Tibial artery (tissue), 4 donors: ENCODE measurements around the gene SYTL4.
A peak's percentile ranks its signal among the peaks of the same experiment; 100 is the strongest.
"Not testable (repeated sequence)": the region's sequence is repeated elsewhere in the genome, so short reads cannot be mapped to it uniquely, and the experiment has no call there.

Experiments
- DNase-seq, 2 donors: peaks; one replicate each; pipeline ENCODE4 v3.0.0-alpha.2; 2019
- H3K27ac ChIP-seq, 2 donors: fragments of 200-600 bp; sonication (generic) in 1 of 2; 1 replicate in 1 of 2; 2 replicates in 1 of 2; pipeline ENCODE4 v1.5.1; 2018 to 2019; ENCODE audit warnings: mild to moderate bottlenecking in 1 of 2
- H3K27me3 ChIP-seq, 2 donors: fragments of 200-600 bp; sonication (generic) in 1 of 2; one replicate each; pipeline versions ENCODE4 v1.5.1 to v1.6.0; 2016 to 2019
- H3K36me3 ChIP-seq, 3 donors: fragments of 200-600 bp; sonication (generic) in 2 of 3; one replicate each; pipeline ENCODE4 v1.5.1; 2016 to 2019; ENCODE audit warnings: mild to moderate bottlenecking in 2 of 3
- H3K4me1 ChIP-seq, 4 donors: fragments of 200-600 bp; sonication (generic) in 2 of 4; 1 replicate in 3 of 4; 2 replicates in 1 of 4; pipeline ENCODE4 v1.5.1; 2016 to 2019
- H3K4me3 ChIP-seq, 2 donors: fragments of 200-600 bp; sonication (generic) in 1 of 2; 1 replicate in 1 of 2; 2 replicates in 1 of 2; pipeline ENCODE4 v1.5.1; 2018 to 2019; ENCODE audit warnings: mild to moderate bottlenecking in 2 of 2
- H3K9me3 ChIP-seq, 3 donors: fragments of 200-600 bp; sonication (generic) in 1 of 3; one replicate each; pipeline ENCODE4 v1.5.1; 2016 to 2019
- CTCF ChIP-seq, 2 experiments: fragments of 200-600 bp in 1 of 2; fragments of 450-650 bp in 1 of 2; IDR thresholded peaks; one replicate each; pipeline ENCODE4 v1.5.1; 2017 to 2019; ENCODE audit warnings: antibody characterized with exemption in 2 of 2, mild to moderate bottlenecking in 1 of 2, moderate library complexity in 1 of 2
- intact Hi-C: fragments of 100-400 bp; cut with DNase I; formaldehyde crosslinking; loops from one replicate; pipeline ENCODE4 v1.15.0; 2023; ENCODE audit warnings: low total_unique reads

The SYTL4 gene

GRCh38 chrX:100747090-100747489 lies 15.2 kb upstream of the SYTL4 start:
- TF ChIP-seq CTCF (IDR thresholded peaks at IDR 0.05), result no peak
- Histone ChIP-seq H3K36me3 (no peaks in the 10 kb centered on the region), H3K4me1 (no peaks in the 10 kb centered on the region), H3K9me3 (no peaks in the 10 kb centered on the region), H3K27me3 (no peaks in the 10 kb centered on the region), H3K27ac (no peak overlapping the region), H3K4me3 (no peak overlapping the region)
- intact Hi-C loops, result no loop called here
- DNase-seq, result no peak

- intact Hi-C loops, result no loop called here
- no peak overlapping the region for H3K4me3 ChIP-seq
- no peaks in the 10 kb centered on the region for H3K4me1 ChIP-seq
- H3K27me3 ChIP-seq, result no peaks in the 10 kb centered on the region
- no peak overlapping the region for H3K27ac ChIP-seq
- no peaks in the 10 kb centered on the region for H3K36me3 ChIP-seq
- TF ChIP-seq CTCF (IDR thresholded peaks at IDR 0.05), result no peak
- no peaks in the 10 kb centered on the region for H3K9me3 ChIP-seq
- peak in 1 of 2 donors; percentile 22 for DNase-seq
Observed at GRCh38 chrX:100745806-100746537, 14.1 kb upstream of the SYTL4 start.

DNA sequence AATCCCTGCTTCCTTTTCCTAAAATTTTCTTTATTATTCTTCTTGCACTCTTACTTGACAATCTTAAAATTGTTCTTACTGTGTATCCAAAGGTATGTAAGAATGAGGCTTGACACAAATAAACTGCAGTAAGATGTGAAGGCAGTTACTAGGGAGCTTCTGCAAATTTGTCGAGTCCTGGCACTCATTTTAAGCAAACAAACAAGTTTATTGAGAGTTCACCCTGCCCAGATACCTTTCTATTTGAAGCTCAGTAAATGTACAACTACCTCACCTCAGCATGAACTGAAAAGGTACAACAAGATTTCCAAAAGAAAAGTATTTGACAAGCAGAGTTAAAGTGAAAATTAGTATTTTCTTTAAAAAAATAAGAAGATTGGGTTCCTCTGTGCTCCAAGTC lies 13.3 kb upstream of the SYTL4 start:
- Histone ChIP-seq H3K9me3 (no peaks in the 10 kb centered on the region), H3K4me1 (no peaks in the 10 kb centered on the region), H3K36me3 (no peaks in the 10 kb centered on the region), H3K27me3 (no peaks in the 10 kb centered on the region), H3K27ac (no peak overlapping the region), H3K4me3 (no peak overlapping the region)
- intact Hi-C loops, result no loop called here
- no peak for DNase-seq
- no peak for TF ChIP-seq CTCF (IDR thresholded peaks at IDR 0.05)

- Histone ChIP-seq H3K27me3 (no peaks in the 10 kb centered on the region), H3K4me3 (no peak overlapping the region), H3K4me1 (no peaks in the 10 kb centered on the region), H3K9me3 (no peaks in the 10 kb centered on the region), H3K27ac (no peak overlapping the region), H3K36me3 (no peaks in the 10 kb centered on the region)
- no peak for TF ChIP-seq CTCF (IDR thresholded peaks at IDR 0.05)
- no peak for DNase-seq
- intact Hi-C loops, result no loop called here
Observed at GRCh38 chrX:100743009-100743607, 11.2 kb upstream of the SYTL4 start.

DNA sequence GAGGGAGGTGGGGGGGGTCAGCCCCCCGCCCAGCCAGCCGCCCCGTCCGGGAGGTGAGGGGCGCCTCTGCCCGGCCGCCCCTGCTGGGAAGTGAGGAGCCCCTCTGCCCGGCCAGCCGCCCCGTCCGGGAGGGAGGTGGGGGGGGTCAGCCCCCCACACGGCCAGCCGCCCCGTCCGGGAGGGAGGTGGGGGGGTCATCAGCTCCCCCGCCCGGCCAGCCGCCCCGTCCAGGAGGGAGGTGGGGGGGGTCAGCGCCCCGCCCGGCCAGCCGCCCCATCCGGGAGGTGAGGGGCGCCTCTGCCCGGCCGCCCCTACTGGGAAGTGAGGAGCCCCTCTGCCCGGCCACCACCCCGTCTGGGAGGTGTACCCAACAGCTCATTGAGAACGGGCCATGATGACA lies 7.9 kb downstream of the SYTL4 start:
- H3K27ac ChIP-seq, intact Hi-C loops, H3K4me1 ChIP-seq, H3K36me3 ChIP-seq, H3K9me3 ChIP-seq, DNase-seq, H3K27me3 ChIP-seq, H3K4me3 ChIP-seq: not testable (repeated sequence)

- TF ChIP-seq CTCF (IDR thresholded peaks at IDR 0.05), result no peak
- DNase-seq, result no peak
- no peaks in the 10 kb centered on the region for H3K4me1 ChIP-seq
- no peaks in the 10 kb centered on the region for H3K9me3 ChIP-seq
- H3K36me3 ChIP-seq, result no peaks in the 10 kb centered on the region
- H3K27ac ChIP-seq, result no peak overlapping the region
- intact Hi-C loops, result no loop called here
- H3K4me3 ChIP-seq, result no peak overlapping the region
- no peaks in the 10 kb centered on the region for H3K27me3 ChIP-seq
Observed at GRCh38 chrX:100721328-100721727, 10.6 kb downstream of the SYTL4 start.
